ENCODE data around the gene GJE1. TPM values are rescaled to one million over a fixed set of nuclear protein-coding genes. Genes with fewer than 3 reads are reported as not detected.
"Not testable (repeated sequence)": the region's sequence is repeated elsewhere in the genome, so short reads cannot be mapped to it uniquely, and the experiment has no call there.

The GJE1 gene
- total and polyA plus RNA-seq, 4 donors, result not detected

GRCh38 chr6:142121342-142121741 lies 11.4 kb upstream of the GJE1 start:
- Histone ChIP-seq H3K4me1 (ENCODE audit: control insufficient read depth, insufficient read depth, low read length) (no peaks in the 10 kb centered on the region), H3K27ac (ENCODE audit: low read depth, low read length) (no peak overlapping the region), H3K36me3 (ENCODE audit: control insufficient read depth, insufficient read depth, low read length) (no peaks in the 10 kb centered on the region), H3K4me3 (ENCODE audit: low read depth, low read length) (no peak overlapping the region), H3K9me3 (ENCODE audit: control insufficient read depth, insufficient read depth, low read length) (no peaks in the 10 kb centered on the region), H3K27me3 (ENCODE audit: control insufficient read depth, insufficient read depth, low read length) (no peaks in the 10 kb centered on the region)
- no peak for DNase-seq (ENCODE audit: low read depth in 4 of 6, low spot score in 6 of 6)
- WGBS (ENCODE audit: insufficient coverage), result 80% methylated on average over 2 of the region's 3 CpGs

- Histone ChIP-seq H3K36me3 (ENCODE audit: control insufficient read depth, insufficient read depth, low read length) (no peaks in the 10 kb centered on the region), H3K4me3 (ENCODE audit: low read depth, low read length) (no peak overlapping the region), H3K27ac (ENCODE audit: low read depth, low read length) (no peak overlapping the region), H3K4me1 (ENCODE audit: control insufficient read depth, insufficient read depth, low read length) (no peaks in the 10 kb centered on the region), H3K9me3 (ENCODE audit: control insufficient read depth, insufficient read depth, low read length) (no peaks in the 10 kb centered on the region), H3K27me3 (ENCODE audit: control insufficient read depth, insufficient read depth, low read length) (no peaks in the 10 kb centered on the region)
- no peak for DNase-seq (ENCODE audit: low read depth in 4 of 6, low spot score in 6 of 6)
- WGBS (ENCODE audit: insufficient coverage), result no CpG with 5 or more reads among the region's 1 CpG
Measured at GRCh38 chr6:142130814-142131213, 1.9 kb upstream of the GJE1 start.

- no peaks in the 10 kb centered on the region for H3K9me3 ChIP-seq (ENCODE audit: control insufficient read depth, insufficient read depth, low read length)
- no peaks in the 10 kb centered on the region for H3K36me3 ChIP-seq (ENCODE audit: control insufficient read depth, insufficient read depth, low read length)
- H3K4me1 ChIP-seq (ENCODE audit: control insufficient read depth, insufficient read depth, low read length), result no peaks in the 10 kb centered on the region
- DNase-seq (ENCODE audit: low read depth in 4 of 6, low spot score in 6 of 6), result no peak
- no peak overlapping the region for H3K27ac ChIP-seq (ENCODE audit: low read depth, low read length)
- no CpG with 5 or more reads among the region's 2 CpGs for WGBS (ENCODE audit: insufficient coverage)
- H3K27me3 ChIP-seq (ENCODE audit: control insufficient read depth, insufficient read depth, low read length), result no peaks in the 10 kb centered on the region
- no peak overlapping the region for H3K4me3 ChIP-seq (ENCODE audit: low read depth, low read length)
Measured at GRCh38 chr6:142138876-142139275, 6.2 kb downstream of the GJE1 start.

- WGBS (ENCODE audit: insufficient coverage), result no CpG with 5 or more reads among the region's 13 CpGs
- DNase-seq (ENCODE audit: low read depth in 4 of 6, low spot score in 6 of 6); H3K27ac ChIP-seq (ENCODE audit: low read depth, low read length); H3K4me1 ChIP-seq (ENCODE audit: control insufficient read depth, insufficient read depth, low read length); H3K27me3 ChIP-seq (ENCODE audit: control insufficient read depth, insufficient read depth, low read length); H3K9me3 ChIP-seq (ENCODE audit: control insufficient read depth, insufficient read depth, low read length); H3K36me3 ChIP-seq (ENCODE audit: control insufficient read depth, insufficient read depth, low read length); H3K4me3 ChIP-seq (ENCODE audit: low read depth, low read length): not testable (repeated sequence)
Measured at GRCh38 chr6:142141531-142141930, 8.8 kb downstream of the GJE1 start.

GRCh38 chr6:142146828-142147662 lies 14.3 kb downstream of the GJE1 start, which contains the start of the genes NMBR and VTA1:
Gene NMBR (minus strand): TSS chr6:142147122. CDS start chr6:142088658, 58,464 bp downstream.
Gene VTA1 (plus strand): TSS chr6:142147263. CDS start chr6:142147288, 25 bp downstream.
- DNase-seq (ENCODE audit: low read depth in 4 of 6, low spot score in 6 of 6), result peak; percentile 98 to 100 (median 99)
- under 1% methylated on average over 36 of the region's 38 CpGs for WGBS (ENCODE audit: insufficient coverage)

GRCh38 chr6:142152746-142153145 lies 20.0 kb downstream of the GJE1 start:
- Histone ChIP-seq H3K4me1 (ENCODE audit: control insufficient read depth, insufficient read depth, low read length) (no peaks in the 10 kb centered on the region), H3K27ac (ENCODE audit: low read depth, low read length) (no peak overlapping the region), H3K4me3 (ENCODE audit: low read depth, low read length) (no peak overlapping the region), H3K9me3 (ENCODE audit: control insufficient read depth, insufficient read depth, low read length) (no peaks in the 10 kb centered on the region), H3K36me3 (ENCODE audit: control insufficient read depth, insufficient read depth, low read length) (no peaks in the 10 kb centered on the region), H3K27me3 (ENCODE audit: control insufficient read depth, insufficient read depth, low read length) (no peaks in the 10 kb centered on the region)
- no peak for DNase-seq (ENCODE audit: low read depth in 4 of 6, low spot score in 6 of 6)

More at GRCh38 chr6:142146828-142147662, 14.3 kb downstream of the GJE1 start, which contains the start of the genes NMBR and VTA1:
- Histone ChIP-seq H3K4me1 (ENCODE audit: control insufficient read depth, insufficient read depth, low read length) (no peaks in the 10 kb centered on the region), H3K4me3 (ENCODE audit: low read depth, low read length) (peak within 1 kb of the TSS; percentile 79), H3K27me3 (ENCODE audit: control insufficient read depth, insufficient read depth, low read length) (no peaks in the 10 kb centered on the region), H3K9me3 (ENCODE audit: control insufficient read depth, insufficient read depth, low read length) (no peaks in the 10 kb centered on the region), H3K36me3 (ENCODE audit: control insufficient read depth, insufficient read depth, low read length) (no peaks in the 10 kb centered on the region), H3K27ac (ENCODE audit: low read depth, low read length) (peak within 1 kb of the TSS; percentile 31)

- DNase-seq (ENCODE audit: low read depth in 4 of 6, low spot score in 6 of 6), result no peak
- no peaks in the 10 kb centered on the region for H3K4me1 ChIP-seq (ENCODE audit: control insufficient read depth, insufficient read depth, low read length)
- H3K9me3 ChIP-seq (ENCODE audit: control insufficient read depth, insufficient read depth, low read length), result no peaks in the 10 kb centered on the region
- no peak overlapping the region for H3K27ac ChIP-seq (ENCODE audit: low read depth, low read length)
- H3K4me3 ChIP-seq (ENCODE audit: low read depth, low read length), result no peak overlapping the region
- WGBS (ENCODE audit: insufficient coverage), result no CpG with 5 or more reads among the region's 2 CpGs
- H3K27me3 ChIP-seq (ENCODE audit: control insufficient read depth, insufficient read depth, low read length), result no peaks in the 10 kb centered on the region
- no peaks in the 10 kb centered on the region for H3K36me3 ChIP-seq (ENCODE audit: control insufficient read depth, insufficient read depth, low read length)
Measured at GRCh38 chr6:142153196-142153595, 20.5 kb downstream of the GJE1 start.

- DNase-seq (ENCODE audit: low read depth in 4 of 6, low spot score in 6 of 6), result peak in 1 of 6 donors; percentile 65
Measured at GRCh38 chr6:142154336-142154735, 21.6 kb downstream of the GJE1 start.

GRCh38 chr6:142155091-142155490 lies 22.4 kb downstream of the GJE1 start:
- no peak for DNase-seq (ENCODE audit: low read depth in 4 of 6, low spot score in 6 of 6)
- Histone ChIP-seq H3K4me1 (ENCODE audit: control insufficient read depth, insufficient read depth, low read length) (no peaks in the 10 kb centered on the region), H3K36me3 (ENCODE audit: control insufficient read depth, insufficient read depth, low read length) (no peaks in the 10 kb centered on the region), H3K27me3 (ENCODE audit: control insufficient read depth, insufficient read depth, low read length) (no peaks in the 10 kb centered on the region), H3K9me3 (ENCODE audit: control insufficient read depth, insufficient read depth, low read length) (no peaks in the 10 kb centered on the region), H3K4me3 (ENCODE audit: low read depth, low read length) (no peak overlapping the region), H3K27ac (ENCODE audit: low read depth, low read length) (no peak overlapping the region)
- no CpG with 5 or more reads among the region's 3 CpGs for WGBS (ENCODE audit: insufficient coverage)

More at GRCh38 chr6:142154336-142154735, 21.6 kb downstream of the GJE1 start:
- no peaks in the 10 kb centered on the region for H3K9me3 ChIP-seq (ENCODE audit: control insufficient read depth, insufficient read depth, low read length)
- WGBS (ENCODE audit: insufficient coverage), result no CpG with 5 or more reads among the region's 1 CpG
- no peak overlapping the region for H3K27ac ChIP-seq (ENCODE audit: low read depth, low read length)
- H3K4me1 ChIP-seq (ENCODE audit: control insufficient read depth, insufficient read depth, low read length), result no peaks in the 10 kb centered on the region
- no peaks in the 10 kb centered on the region for H3K27me3 ChIP-seq (ENCODE audit: control insufficient read depth, insufficient read depth, low read length)
- no peak overlapping the region for H3K4me3 ChIP-seq (ENCODE audit: low read depth, low read length)
- H3K36me3 ChIP-seq (ENCODE audit: control insufficient read depth, insufficient read depth, low read length), result no peaks in the 10 kb centered on the region

Data from spinal cord (tissue), 10 donors.